PC-9 (cell line): ENCODE data around the gene TSR3.

Experiments
- CTCF ChIP-seq: fragments of 200-600 bp; sonication (generic); conservative IDR thresholded peaks from 2 replicates; pipeline ENCODE4 v1.6.1; 2017; ENCODE audit warnings: mixed run types, antibody characterized with exemption, mild to moderate bottlenecking, moderate library complexity
- EZH2 ChIP-seq: fragments of 200-600 bp; sonication (generic); IDR thresholded peaks from 2 replicates; pipeline ENCODE4 v1.8.0; 2017; ENCODE audit warnings: antibody characterized with exemption, low read depth

GRCh38 chr16:1351582-1352362 lies at the start of gene TSR3, which contains the start of gene GNPTG:
- no peak for TF ChIP-seq EZH2
- TF ChIP-seq CTCF = no peak
